ENCODE results near the gene LPP. TPM values are rescaled to one million over a fixed set of nuclear protein-coding genes. Genes with fewer than 3 reads are reported as not detected.

LPP gene
- polyA plus RNA-seq, 2 of the 4 experiments (the other 2 are of a cell fraction), result 11.0 to 30.8 TPM

DNA sequence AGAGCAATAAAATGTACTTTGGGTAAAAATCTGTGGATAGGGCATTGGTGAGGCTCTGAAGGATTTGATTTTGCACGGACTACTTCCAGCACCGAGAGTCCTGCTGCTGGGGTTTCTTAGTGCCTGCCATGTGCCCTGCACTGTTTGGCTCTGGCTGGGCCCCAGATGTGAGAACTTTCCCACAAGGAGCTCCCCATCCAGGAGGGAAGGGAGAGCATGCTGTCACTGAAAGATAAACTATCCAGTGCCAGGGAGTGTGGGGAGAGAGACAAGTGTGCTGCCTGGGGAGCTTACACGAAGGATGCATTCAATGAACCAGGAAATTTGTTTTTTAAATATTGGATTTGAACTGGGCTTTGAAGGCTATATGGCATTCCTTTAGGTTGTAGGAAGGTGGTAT lies 30.2 kb downstream of the LPP start:
- Histone ChIP-seq H3K4me1 (peaks cover 42% of the 10 kb centered on the region), H3K9me3 (no peaks in the 10 kb centered on the region), H3K27ac (no peak overlapping the region), H3K4me3 (no peak overlapping the region), H3K4me2 (no peak overlapping the region)
- TF ChIP-seq FOSB (CRISPR knock-in tag; IDR thresholded peaks at IDR 0.05) (no peak), NPAS2 (CRISPR knock-in tag; IDR thresholded peaks at IDR 0.05; ENCODE audit: borderline replicate concordance) (no peak), HOXB5 (CRISPR knock-in tag; IDR thresholded peaks at IDR 0.05) (no peak), SREBF2 (IDR thresholded peaks at IDR 0.05) (no peak), HOXA7 (CRISPR knock-in tag; IDR thresholded peaks at IDR 0.05) (no peak), RARB (CRISPR knock-in tag; IDR thresholded peaks at IDR 0.05) (no peak), POLR2A (IDR thresholded peaks at IDR 0.05; ENCODE audit: low read length) (no peak), FOXS1 (CRISPR knock-in tag; IDR thresholded peaks at IDR 0.05) (no peak), GATA3 (IDR thresholded peaks at IDR 0.05; ENCODE audit: borderline replicate concordance) (no peak), SMC3 (IDR thresholded peaks at IDR 0.05) (no peak), POLR2AphosphoS2 (conservative IDR thresholded peaks at IDR 0.05; ENCODE audit: low read length) (no peak), MYC (IDR thresholded peaks at IDR 0.05; ENCODE audit: borderline replicate concordance, low read length) (no peak), NFE2L2 (conservative IDR thresholded peaks at IDR 0.05; ENCODE audit: low read length) (no peak), CHD2 (IDR thresholded peaks at IDR 0.05; ENCODE audit: low read length, partially characterized antibody) (no peak), KDM5A (IDR thresholded peaks at IDR 0.05) (no peak), CBX2 (IDR thresholded peaks at IDR 0.05; ENCODE audit: borderline replicate concordance, low read depth) (no peak)
- TF ChIP-seq, protein P1, sequence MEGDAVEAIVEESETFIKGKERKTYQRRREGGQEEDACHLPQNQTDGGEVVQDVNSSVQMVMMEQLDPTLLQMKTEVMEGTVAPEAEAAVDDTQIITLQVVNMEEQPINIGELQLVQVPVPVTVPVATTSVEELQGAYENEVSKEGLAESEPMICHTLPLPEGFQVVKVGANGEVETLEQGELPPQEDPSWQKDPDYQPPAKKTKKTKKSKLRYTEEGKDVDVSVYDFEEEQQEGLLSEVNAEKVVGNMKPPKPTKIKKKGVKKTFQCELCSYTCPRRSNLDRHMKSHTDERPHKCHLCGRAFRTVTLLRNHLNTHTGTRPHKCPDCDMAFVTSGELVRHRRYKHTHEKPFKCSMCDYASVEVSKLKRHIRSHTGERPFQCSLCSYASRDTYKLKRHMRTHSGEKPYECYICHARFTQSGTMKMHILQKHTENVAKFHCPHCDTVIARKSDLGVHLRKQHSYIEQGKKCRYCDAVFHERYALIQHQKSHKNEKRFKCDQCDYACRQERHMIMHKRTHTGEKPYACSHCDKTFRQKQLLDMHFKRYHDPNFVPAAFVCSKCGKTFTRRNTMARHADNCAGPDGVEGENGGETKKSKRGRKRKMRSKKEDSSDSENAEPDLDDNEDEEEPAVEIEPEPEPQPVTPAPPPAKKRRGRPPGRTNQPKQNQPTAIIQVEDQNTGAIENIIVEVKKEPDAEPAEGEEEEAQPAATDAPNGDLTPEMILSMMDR (IDR thresholded peaks at IDR 0.05), result no peak
- TF ChIP-seq, protein P2, sequence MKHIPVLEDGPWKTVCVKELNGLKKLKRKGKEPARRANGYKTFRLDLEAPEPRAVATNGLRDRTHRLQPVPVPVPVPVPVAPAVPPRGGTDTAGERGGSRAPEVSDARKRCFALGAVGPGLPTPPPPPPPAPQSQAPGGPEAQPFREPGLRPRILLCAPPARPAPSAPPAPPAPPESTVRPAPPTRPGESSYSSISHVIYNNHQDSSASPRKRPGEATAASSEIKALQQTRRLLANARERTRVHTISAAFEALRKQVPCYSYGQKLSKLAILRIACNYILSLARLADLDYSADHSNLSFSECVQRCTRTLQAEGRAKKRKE (CRISPR knock-in tag; IDR thresholded peaks at IDR 0.05; ENCODE audit: low read depth), result no peak
- TF ChIP-seq, protein P3, sequence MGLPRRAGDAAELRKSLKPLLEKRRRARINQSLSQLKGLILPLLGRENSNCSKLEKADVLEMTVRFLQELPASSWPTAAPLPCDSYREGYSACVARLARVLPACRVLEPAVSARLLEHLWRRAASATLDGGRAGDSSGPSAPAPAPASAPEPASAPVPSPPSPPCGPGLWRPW (IDR thresholded peaks at IDR 0.05), result no peak
- TF ChIP-seq, protein P4, sequence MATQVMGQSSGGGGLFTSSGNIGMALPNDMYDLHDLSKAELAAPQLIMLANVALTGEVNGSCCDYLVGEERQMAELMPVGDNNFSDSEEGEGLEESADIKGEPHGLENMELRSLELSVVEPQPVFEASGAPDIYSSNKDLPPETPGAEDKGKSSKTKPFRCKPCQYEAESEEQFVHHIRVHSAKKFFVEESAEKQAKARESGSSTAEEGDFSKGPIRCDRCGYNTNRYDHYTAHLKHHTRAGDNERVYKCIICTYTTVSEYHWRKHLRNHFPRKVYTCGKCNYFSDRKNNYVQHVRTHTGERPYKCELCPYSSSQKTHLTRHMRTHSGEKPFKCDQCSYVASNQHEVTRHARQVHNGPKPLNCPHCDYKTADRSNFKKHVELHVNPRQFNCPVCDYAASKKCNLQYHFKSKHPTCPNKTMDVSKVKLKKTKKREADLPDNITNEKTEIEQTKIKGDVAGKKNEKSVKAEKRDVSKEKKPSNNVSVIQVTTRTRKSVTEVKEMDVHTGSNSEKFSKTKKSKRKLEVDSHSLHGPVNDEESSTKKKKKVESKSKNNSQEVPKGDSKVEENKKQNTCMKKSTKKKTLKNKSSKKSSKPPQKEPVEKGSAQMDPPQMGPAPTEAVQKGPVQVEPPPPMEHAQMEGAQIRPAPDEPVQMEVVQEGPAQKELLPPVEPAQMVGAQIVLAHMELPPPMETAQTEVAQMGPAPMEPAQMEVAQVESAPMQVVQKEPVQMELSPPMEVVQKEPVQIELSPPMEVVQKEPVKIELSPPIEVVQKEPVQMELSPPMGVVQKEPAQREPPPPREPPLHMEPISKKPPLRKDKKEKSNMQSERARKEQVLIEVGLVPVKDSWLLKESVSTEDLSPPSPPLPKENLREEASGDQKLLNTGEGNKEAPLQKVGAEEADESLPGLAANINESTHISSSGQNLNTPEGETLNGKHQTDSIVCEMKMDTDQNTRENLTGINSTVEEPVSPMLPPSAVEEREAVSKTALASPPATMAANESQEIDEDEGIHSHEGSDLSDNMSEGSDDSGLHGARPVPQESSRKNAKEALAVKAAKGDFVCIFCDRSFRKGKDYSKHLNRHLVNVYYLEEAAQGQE (IDR thresholded peaks at IDR 0.05), result no peak
- CTCF ChIA-PET, result interaction anchor here (0.6 to 1.5 kb wide), 2 partner anchors 18 to 22 kb away, joined by 3 to 4 read pairs; no protein-coding TSS in a partner anchor
- no peak for DNase-seq (ENCODE audit: low read depth in 1 of 2, low spot score in 1 of 2)
- 89% methylated on average over 3 of the region's 3 CpGs for WGBS (ENCODE audit: missing lambda C conversion rate)
- peak in 1 of 2 experiments; percentile 19; a peak in 1 of 6 replicates for ATAC-seq
- POLR2A ChIA-PET, result no interaction called here
- no peak for FAIRE-seq

DNA sequence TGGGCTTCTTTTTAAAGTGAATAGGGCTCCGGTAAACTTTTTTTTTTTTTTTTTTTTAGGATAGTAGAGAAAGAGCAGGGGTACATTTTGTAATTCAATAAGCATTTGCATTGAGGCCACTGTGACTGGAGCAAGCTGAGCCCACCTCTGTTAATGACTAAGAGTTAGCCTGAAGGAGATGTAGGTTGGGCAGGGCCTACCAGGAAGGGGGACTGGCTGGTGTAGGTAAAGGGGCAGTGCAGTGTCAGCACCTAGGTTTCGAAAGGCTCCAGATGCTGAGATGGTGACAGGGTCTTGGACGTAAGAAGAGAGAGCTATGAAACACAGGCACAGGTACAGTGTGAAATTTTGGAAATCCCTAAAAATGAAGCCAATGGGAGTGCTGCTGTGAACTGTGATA lies 30.7 kb downstream of the LPP start:
- POLR2A ChIA-PET, result no interaction called here
- Histone ChIP-seq H3K4me1 (peaks cover 42% of the 10 kb centered on the region), H3K4me3 (no peak overlapping the region), H3K9me3 (no peaks in the 10 kb centered on the region), H3K27ac (no peak overlapping the region), H3K4me2 (no peak overlapping the region)
- CTCF ChIA-PET, result interaction anchor here (0.6 to 1.5 kb wide), 4 partner anchors 18 to 569 kb away, joined by 3 to 4 read pairs (median 3); no protein-coding TSS in a partner anchor
- peak in 1 of 2 experiments; percentile 25; a peak in 2 of 6 replicates for ATAC-seq
- FAIRE-seq, result no peak
- WGBS (ENCODE audit: missing lambda C conversion rate), result 89% methylated on average over 3 of the region's 3 CpGs
- no peak for DNase-seq (ENCODE audit: low read depth in 1 of 2, low spot score in 1 of 2)
- TF ChIP-seq CHD2 (IDR thresholded peaks at IDR 0.05; ENCODE audit: low read length, partially characterized antibody) (no peak), ZSCAN20 (CRISPR knock-in tag; IDR thresholded peaks at IDR 0.05) (no peak), JUNB (IDR thresholded peaks at IDR 0.05) (no peak), POLR2AphosphoS2 (conservative IDR thresholded peaks at IDR 0.05; ENCODE audit: low read length) (no peak), RAD21 (conservative IDR thresholded peaks at IDR 0.05 in 1 of 2, IDR thresholded peaks at IDR 0.05 in 1 of 2) (no peak), KDM5A (IDR thresholded peaks at IDR 0.05) (no peak), HDAC2 (IDR thresholded peaks at IDR 0.05) (no peak), CEBPB (IDR thresholded peaks at IDR 0.05) (no peak)
- TF ChIP-seq, protein P3 (IDR thresholded peaks at IDR 0.05), result no peak
- TF ChIP-seq, protein P1 (IDR thresholded peaks at IDR 0.05), result no peak
- TF ChIP-seq, protein P5, sequence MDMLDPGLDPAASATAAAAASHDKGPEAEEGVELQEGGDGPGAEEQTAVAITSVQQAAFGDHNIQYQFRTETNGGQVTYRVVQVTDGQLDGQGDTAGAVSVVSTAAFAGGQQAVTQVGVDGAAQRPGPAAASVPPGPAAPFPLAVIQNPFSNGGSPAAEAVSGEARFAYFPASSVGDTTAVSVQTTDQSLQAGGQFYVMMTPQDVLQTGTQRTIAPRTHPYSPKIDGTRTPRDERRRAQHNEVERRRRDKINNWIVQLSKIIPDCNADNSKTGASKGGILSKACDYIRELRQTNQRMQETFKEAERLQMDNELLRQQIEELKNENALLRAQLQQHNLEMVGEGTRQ (IDR thresholded peaks at IDR 0.05), result no peak
- TF ChIP-seq, protein P6, sequence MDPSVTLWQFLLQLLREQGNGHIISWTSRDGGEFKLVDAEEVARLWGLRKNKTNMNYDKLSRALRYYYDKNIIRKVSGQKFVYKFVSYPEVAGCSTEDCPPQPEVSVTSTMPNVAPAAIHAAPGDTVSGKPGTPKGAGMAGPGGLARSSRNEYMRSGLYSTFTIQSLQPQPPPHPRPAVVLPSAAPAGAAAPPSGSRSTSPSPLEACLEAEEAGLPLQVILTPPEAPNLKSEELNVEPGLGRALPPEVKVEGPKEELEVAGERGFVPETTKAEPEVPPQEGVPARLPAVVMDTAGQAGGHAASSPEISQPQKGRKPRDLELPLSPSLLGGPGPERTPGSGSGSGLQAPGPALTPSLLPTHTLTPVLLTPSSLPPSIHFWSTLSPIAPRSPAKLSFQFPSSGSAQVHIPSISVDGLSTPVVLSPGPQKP (IDR thresholded peaks at IDR 0.05; ENCODE audit: low read depth, low read length), result no peak
